ENCODE data around the gene HAO2.

HAO2 gene

GRCh38 chr1:119327450-119328155 lies 41.0 kb upstream of the HAO2 start:
- no peak for TF ChIP-seq CTCF (IDR thresholded peaks at IDR 0.05)

- TF ChIP-seq CTCF (IDR thresholded peaks at IDR 0.05), result no peak
Measured at GRCh38 chr1:119329541-119330461, 38.8 kb upstream of the HAO2 start.

GRCh38 chr1:119330466-119331189 lies 38.0 kb upstream of the HAO2 start:
- TF ChIP-seq CTCF (IDR thresholded peaks at IDR 0.05), result no peak

- no peak for TF ChIP-seq CTCF (IDR thresholded peaks at IDR 0.05)
Measured at GRCh38 chr1:119331190-119331515, 37.4 kb upstream of the HAO2 start.

GRCh38 chr1:119331915-119332314 lies 36.7 kb upstream of the HAO2 start:
- TF ChIP-seq CTCF (IDR thresholded peaks at IDR 0.05), result no peak

- no peak for TF ChIP-seq CTCF (IDR thresholded peaks at IDR 0.05)
Measured at GRCh38 chr1:119332622-119333021, 36.0 kb upstream of the HAO2 start.

- no peak for TF ChIP-seq CTCF (IDR thresholded peaks at IDR 0.05)
Measured at GRCh38 chr1:119333163-119333896, 35.3 kb upstream of the HAO2 start.

Data from LNCAP (cell line).